BLaER1 treated with 17β-estradiol and CSF1 and Interleukin-3, amounts not matched to agents 10 nM and 100 nM (cell line): ENCODE data around the gene AIF1.

Experiments used
- H3K27ac ChIP-seq, 11 experiments: shearing (Covaris generic); formaldehyde crosslinking; 2 replicates each; pipeline ENCODE4 v1.8.1; 2022
- H3K27me3 ChIP-seq, 11 experiments: shearing (Covaris generic); formaldehyde crosslinking; 2 replicates each; pipeline ENCODE4 v1.8.1; 2022
- H3K36me3 ChIP-seq, 11 experiments: shearing (Covaris generic); formaldehyde crosslinking; 2 replicates each; pipeline ENCODE4 v1.8.1; 2022
- H3K4me1 ChIP-seq, 10 experiments: shearing (Covaris generic); formaldehyde crosslinking; 2 replicates each; pipeline ENCODE4 v1.8.1; 2022
- H3K4me2 ChIP-seq, 11 experiments: shearing (Covaris generic); formaldehyde crosslinking; 2 replicates each; pipeline ENCODE4 v1.8.1; 2022
- H3K4me3 ChIP-seq, 10 experiments: shearing (Covaris generic); formaldehyde crosslinking; 2 replicates each; pipeline ENCODE4 v1.8.1; 2022
- H3K9ac ChIP-seq, 11 experiments: shearing (Covaris generic); formaldehyde crosslinking; 2 replicates each; pipeline ENCODE4 v1.8.1; 2022
- H3K9me3 ChIP-seq, 11 experiments: shearing (Covaris generic); formaldehyde crosslinking; replicated peaks in 1 of 11; 2 replicates each; pipeline ENCODE4 v1.8.1; 2022
- H4K20me1 ChIP-seq, 11 experiments: shearing (Covaris generic); formaldehyde crosslinking; 2 replicates each; pipeline ENCODE4 v1.8.1; 2022
- Cebpa-rat ChIP-seq, 11 experiments: shearing (Covaris generic); IDR thresholded peaks; 2 replicates each; pipeline ENCODE4 v1.8.1; 2022

Gene AIF1

GRCh38 chr6:31652925-31653724, 38.1 kb downstream of the AIF1 start:
- peak overlapping the region; percentile 91 to 98 (median 96) for H3K27ac ChIP-seq
- peak overlapping the region; percentile 84 to 99 (median 97) for H3K4me2 ChIP-seq
- no peaks in the 10 kb centered on the region for H3K27me3 ChIP-seq
- peaks cover 39 to 71% (median 45%) of the 10 kb centered on the region in 10 experiments for H3K4me1 ChIP-seq
- H4K20me1 ChIP-seq, result peaks cover 12 to 40% (median 29%) of the 10 kb centered on the region in 11 experiments; a peak in 18 of 22 replicates
- H3K9ac ChIP-seq, result peak overlapping the region; percentile 85 to 96 (median 94)
- peak overlapping the region; percentile 63 to 80 (median 74) for H3K4me3 ChIP-seq
- no peaks in the 10 kb centered on the region for H3K9me3 ChIP-seq
- no peak for TF ChIP-seq Cebpa-rat (IDR thresholded peaks at IDR 0.05)
- peaks cover 36 to 69% (median 48%) of the 10 kb centered on the region in 11 experiments for H3K36me3 ChIP-seq

GRCh38 chr6:31654574-31655348, 39.7 kb downstream of the AIF1 start:
- H3K9ac ChIP-seq, result peak overlapping the region in 2 of 11 experiments; percentile 2 to 28; a peak in 2 of 22 replicates
- peaks cover 15 to 41% (median 30%) of the 10 kb centered on the region in 11 experiments; a peak in 17 of 22 replicates for H4K20me1 ChIP-seq
- H3K4me3 ChIP-seq, result no peak overlapping the region
- H3K9me3 ChIP-seq, result no peaks in the 10 kb centered on the region
- peaks cover 55 to 81% (median 61%) of the 10 kb centered on the region in 10 experiments for H3K4me1 ChIP-seq
- H3K36me3 ChIP-seq, result peaks cover 22 to 57% (median 34%) of the 10 kb centered on the region in 11 experiments
- H3K27me3 ChIP-seq, result no peaks in the 10 kb centered on the region
- peak overlapping the region in 1 of 11 experiments; percentile 16; a peak in 1 of 22 replicates for H3K27ac ChIP-seq
- TF ChIP-seq Cebpa-rat (IDR thresholded peaks at IDR 0.05), result no peak
- H3K4me2 ChIP-seq, result peak overlapping the region in 3 of 11 experiments; percentile 15 to 48 (median 39); a peak in 5 of 22 replicates

GRCh38 chr6:31655349-31656237, 40.6 kb downstream of the AIF1 start, which contains the start of gene APOM:
APOM (plus strand) TSS chr6:31655894; CDS start chr6:31655967, 73 bp downstream.
- no peak for TF ChIP-seq Cebpa-rat (IDR thresholded peaks at IDR 0.05)
- peak within 1 kb of the TSS in 3 of 11 experiments; percentile 5 to 99 (median 15); a peak in 6 of 22 replicates for H3K4me2 ChIP-seq
- H3K27me3 ChIP-seq, result no peaks in the 10 kb centered on the region
- no peak within 1 kb of the TSS for H3K4me3 ChIP-seq
- peak within 1 kb of the TSS in 2 of 11 experiments; percentile 2 to 28; a peak in 2 of 22 replicates for H3K9ac ChIP-seq
- H3K27ac ChIP-seq, result no peak within 1 kb of the TSS
- peaks cover 15 to 36% (median 29%) of the 10 kb centered on the region in 11 experiments; a peak in 17 of 22 replicates for H4K20me1 ChIP-seq
- peaks cover 14 to 49% (median 29%) of the 10 kb centered on the region in 11 experiments; a peak in 21 of 22 replicates for H3K36me3 ChIP-seq
- peaks cover 52 to 73% (median 60%) of the 10 kb centered on the region in 10 experiments for H3K4me1 ChIP-seq
- H3K9me3 ChIP-seq, result no peaks in the 10 kb centered on the region

GRCh38 chr6:31657406-31658157, 42.5 kb downstream of the AIF1 start:
- H3K9me3 ChIP-seq, result no peaks in the 10 kb centered on the region
- H3K4me3 ChIP-seq, result peak overlapping the region in 5 of 10 experiments; percentile 75 to 91 (median 81); a peak in 3 of 20 replicates
- H3K36me3 ChIP-seq, result peaks cover 18 to 53% (median 32%) of the 10 kb centered on the region in 11 experiments; a peak in 20 of 22 replicates
- peak overlapping the region; percentile 96 to 100 (median 99) for H3K4me2 ChIP-seq
- H3K9ac ChIP-seq, result peak overlapping the region in 7 of 11 experiments; percentile 85 to 95 (median 91); a peak in 11 of 22 replicates
- TF ChIP-seq Cebpa-rat (IDR thresholded peaks at IDR 0.05), result no peak
- H3K27ac ChIP-seq, result peak overlapping the region in 2 of 11 experiments; percentile 1 to 32; a peak in 2 of 22 replicates
- H4K20me1 ChIP-seq, result peaks cover 5 to 35% (median 20%) of the 10 kb centered on the region in 11 experiments; a peak in 14 of 22 replicates
- H3K27me3 ChIP-seq, result no peaks in the 10 kb centered on the region
- H3K4me1 ChIP-seq, result peaks cover 60 to 81% (median 68%) of the 10 kb centered on the region in 10 experiments

DNA sequence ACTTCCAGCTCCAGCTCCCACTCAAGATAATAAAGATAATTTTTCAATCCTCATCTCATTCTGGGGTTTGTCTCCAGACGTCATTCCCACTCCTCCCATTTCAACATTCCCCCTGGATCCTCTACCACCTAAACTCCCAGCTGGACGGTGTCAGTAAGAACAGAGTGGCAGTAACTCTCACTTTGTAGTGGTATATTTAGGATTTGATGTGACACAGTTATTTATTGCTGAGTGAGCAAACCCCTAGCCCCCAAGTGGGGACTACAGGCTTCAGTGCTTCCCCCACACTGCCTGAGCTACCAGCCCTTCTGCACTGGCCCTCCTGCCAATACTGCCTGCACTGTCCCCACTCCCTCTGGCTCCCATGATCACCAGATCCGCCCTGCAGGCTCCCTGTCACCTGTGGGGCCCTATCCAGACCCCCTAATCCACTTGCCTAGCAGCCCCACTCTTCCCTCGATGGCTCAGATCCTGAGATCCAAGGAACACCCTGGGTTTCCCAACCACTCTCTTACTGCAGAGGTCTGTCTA, 43.2 kb downstream of the AIF1 start:
- Histone ChIP-seq H3K36me3 (peaks cover 18 to 59% (median 32%) of the 10 kb centered on the region in 11 experiments; a peak in 20 of 22 replicates), H3K4me3 (peak overlapping the region in 8 of 10 experiments; percentile 75 to 91 (median 80); a peak in 13 of 20 replicates), H3K27me3 (no peaks in the 10 kb centered on the region), H3K4me2 (peak overlapping the region; percentile 96 to 100 (median 99)), H3K9me3 (no peaks in the 10 kb centered on the region), H3K27ac (peak overlapping the region in 3 of 11 experiments; percentile 19 to 87 (median 32); a peak in 4 of 22 replicates), H3K9ac (peak overlapping the region in 10 of 11 experiments; percentile 85 to 95 (median 91); a peak in 18 of 22 replicates), H4K20me1 (peaks cover 5 to 35% (median 20%) of the 10 kb centered on the region in 11 experiments; a peak in 14 of 22 replicates), H3K4me1 (peaks cover 64 to 85% (median 72%) of the 10 kb centered on the region in 10 experiments)
- TF ChIP-seq Cebpa-rat (IDR thresholded peaks at IDR 0.05), result no peak

GRCh38 chr6:31658983-31659648, 44.1 kb downstream of the AIF1 start:
- peak overlapping the region; percentile 84 to 95 (median 91) for H3K9ac ChIP-seq
- H3K4me1 ChIP-seq, result peaks cover 67 to 86% (median 73%) of the 10 kb centered on the region in 10 experiments
- peak overlapping the region; percentile 96 to 100 (median 99) for H3K4me2 ChIP-seq

More at GRCh38 chr6:31658983-31659648, 44.1 kb downstream of the AIF1 start:
- Histone ChIP-seq H4K20me1 (peaks cover 5 to 35% (median 20%) of the 10 kb centered on the region in 11 experiments; a peak in 14 of 22 replicates), H3K36me3 (peaks cover 18 to 66% (median 34%) of the 10 kb centered on the region in 11 experiments; a peak in 20 of 22 replicates), H3K4me3 (peak overlapping the region; percentile 72 to 91 (median 80)), H3K27me3 (no peaks in the 10 kb centered on the region), H3K9me3 (no peaks in the 10 kb centered on the region), H3K27ac (peak overlapping the region in 10 of 11 experiments; percentile 75 to 94 (median 87); a peak in 17 of 22 replicates)
- no peak for TF ChIP-seq Cebpa-rat (IDR thresholded peaks at IDR 0.05)
